Transverse colon (tissue), 4 donors: Measurements from ENCODE around the gene C8A. TPM values are rescaled to one million over a fixed set of nuclear protein-coding genes. Genes with fewer than 3 reads are reported as not detected.

Source experiments
- DNase-seq: peaks from one replicate; pipeline ENCODE4 v3.0.0-alpha.2; 2019
- H3K27ac ChIP-seq, 4 donors: fragments of 200-600 bp; sonication (generic); 2 replicates each; pipeline ENCODE4 v1.5.1; 2016 to 2018; ENCODE audit warnings: inconsistent platforms in 4 of 4
- H3K27me3 ChIP-seq: fragments of 200-600 bp; sonication (generic); 2 replicates; pipeline ENCODE4 v1.5.1; 2017; ENCODE audit warnings: inconsistent platforms
- H3K36me3 ChIP-seq, 4 donors: fragments of 200-600 bp; sonication (generic); 2 replicates each; pipeline ENCODE4 v1.5.1; 2017 to 2019; ENCODE audit warnings: inconsistent platforms in 4 of 4
- H3K4me1 ChIP-seq, 4 donors: fragments of 200-600 bp; sonication (generic); 2 replicates each; pipeline ENCODE4 v1.5.1; 2017 to 2020; ENCODE audit warnings: inconsistent platforms in 4 of 4
- H3K4me3 ChIP-seq, 4 donors: fragments of 200-600 bp; sonication (generic); 1 replicate in 1 of 4; 2 replicates in 3 of 4; pipeline versions ENCODE4 v1.5.1 to v1.6.1; 2017 to 2019; ENCODE audit warnings: inconsistent platforms in 4 of 4
- H3K9me3 ChIP-seq, 2 donors: fragments of 200-600 bp; sonication (generic); 2 replicates each; pipeline ENCODE4 v1.5.1; 2017 to 2019; ENCODE audit warnings: inconsistent platforms in 2 of 2
- EP300 ChIP-seq: sonication (generic); formaldehyde crosslinking; IDR thresholded peaks from one replicate; pipeline ENCODE4 v1.6.1; 2017; ENCODE audit warnings: antibody characterized with exemption, low read depth
- POLR2A ChIP-seq: fragments of 450-650 bp; IDR thresholded peaks from one replicate; pipeline ENCODE4 v1.6.1; 2016; ENCODE audit warnings: antibody characterized with exemption, mild to moderate bottlenecking, moderate library complexity
- POLR2AphosphoS5 ChIP-seq, 3 donors: sonication (generic); formaldehyde crosslinking; IDR thresholded peaks; one replicate each; pipeline ENCODE4 v1.6.1; 2016; ENCODE audit warnings: antibody characterized with exemption in 3 of 3
- WGBS, 2 donors: methylation state at CpG; one replicate each; pipeline ENCODE4 v1.1.5; 2018; ENCODE audit warnings: low coverage in 1 of 2; 5-methylcytosine and 5-hydroxymethylcytosine counted together
- in situ Hi-C, 4 donors: fragments of 200-750 bp; cut with MboI; loops; one replicate each; pipeline versions ENCODE4 v1.15.0 to v1.15.1; 2017; ENCODE audit warnings: low sequenced_read_pairs in 3 of 4, low pct_ligation_motif_present in 1 of 4, low pct_unique_long_range_greater_than_20kb in 1 of 4
- intact Hi-C: fragments of 100-400 bp; cut with DNase I; formaldehyde crosslinking; loops from one replicate; pipeline ENCODE4 v1.15.1; 2023; ENCODE audit warnings: low total_unique reads
- total RNA-seq, 4 donors: library from RNA; depleted of rRNA; stranded (reverse); fragments of >200 nt; gene quantifications; one replicate each; pipeline ENCODE4 v1.1.0, GENCODE V29; 2016
- TF ChIP-seq, protein P1 (sequence below), 5 experiments: fragments of 200-600 bp in 3 of 5; fragments of 450-650 bp in 2 of 5; sonication (generic) in 3 of 5; IDR thresholded peaks; 1 replicate in 2 of 5; 2 replicates in 3 of 5; pipeline ENCODE4 v1.5.1; 2016 to 2017; ENCODE audit warnings: antibody characterized with exemption in 5 of 5, inconsistent platforms in 3 of 5, mild to moderate bottlenecking in 2 of 5, moderate library complexity in 1 of 5

Gene C8A
- total RNA-seq, 4 donors from 2014 or later: not detected

DNA sequence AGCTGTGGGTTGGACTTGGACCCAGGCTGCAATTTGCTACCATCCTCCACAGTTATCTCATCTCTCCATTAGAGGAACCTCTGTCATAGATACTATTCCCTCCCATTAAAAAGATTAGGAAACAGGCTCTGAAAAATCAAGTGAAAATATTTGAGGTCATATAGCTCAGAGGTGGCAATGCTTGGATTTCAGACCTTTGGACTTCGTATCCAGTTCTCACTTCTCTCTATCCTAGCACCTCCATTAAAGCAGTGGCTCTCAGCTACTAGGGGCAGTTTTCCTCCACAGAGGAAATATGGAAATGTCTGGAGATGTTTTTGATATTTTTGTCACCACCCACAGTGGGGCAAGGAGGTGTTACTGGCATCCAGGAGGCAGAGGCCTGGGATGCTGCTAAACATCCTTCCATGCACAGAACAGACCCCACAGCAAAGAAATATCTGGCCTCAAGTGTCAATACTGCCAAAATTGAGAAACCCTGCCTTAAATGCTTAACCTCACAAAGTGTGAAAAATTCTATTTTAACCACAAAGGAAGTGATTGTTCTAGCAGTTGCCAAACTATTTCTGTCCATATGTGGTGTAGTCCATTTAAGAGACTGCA is 54.1 kb downstream of the C8A start:
- Histone ChIP-seq H3K9me3 (no peaks in the 10 kb centered on the region), H3K27ac (no peak overlapping the region), H3K4me3 (no peak overlapping the region), H3K27me3 (no peaks in the 10 kb centered on the region), H3K4me1 (no peaks in the 10 kb centered on the region), H3K36me3 (no peaks in the 10 kb centered on the region)
- intact Hi-C loops (no loop called here), in situ Hi-C loops (no loop called here)
- DNase-seq: no peak
- TF ChIP-seq POLR2AphosphoS5 (IDR thresholded peaks at IDR 0.05) (no peak), POLR2A (no peak), EP300 (no peak)
- TF ChIP-seq, protein P1, sequence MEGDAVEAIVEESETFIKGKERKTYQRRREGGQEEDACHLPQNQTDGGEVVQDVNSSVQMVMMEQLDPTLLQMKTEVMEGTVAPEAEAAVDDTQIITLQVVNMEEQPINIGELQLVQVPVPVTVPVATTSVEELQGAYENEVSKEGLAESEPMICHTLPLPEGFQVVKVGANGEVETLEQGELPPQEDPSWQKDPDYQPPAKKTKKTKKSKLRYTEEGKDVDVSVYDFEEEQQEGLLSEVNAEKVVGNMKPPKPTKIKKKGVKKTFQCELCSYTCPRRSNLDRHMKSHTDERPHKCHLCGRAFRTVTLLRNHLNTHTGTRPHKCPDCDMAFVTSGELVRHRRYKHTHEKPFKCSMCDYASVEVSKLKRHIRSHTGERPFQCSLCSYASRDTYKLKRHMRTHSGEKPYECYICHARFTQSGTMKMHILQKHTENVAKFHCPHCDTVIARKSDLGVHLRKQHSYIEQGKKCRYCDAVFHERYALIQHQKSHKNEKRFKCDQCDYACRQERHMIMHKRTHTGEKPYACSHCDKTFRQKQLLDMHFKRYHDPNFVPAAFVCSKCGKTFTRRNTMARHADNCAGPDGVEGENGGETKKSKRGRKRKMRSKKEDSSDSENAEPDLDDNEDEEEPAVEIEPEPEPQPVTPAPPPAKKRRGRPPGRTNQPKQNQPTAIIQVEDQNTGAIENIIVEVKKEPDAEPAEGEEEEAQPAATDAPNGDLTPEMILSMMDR (IDR thresholded peaks at IDR 0.05): no peak
- WGBS, 2 donors: 79% methylated on average over 1 of the region's 1 CpG; no CpG with 5 or more reads in 1 of the 2 donors

DNA sequence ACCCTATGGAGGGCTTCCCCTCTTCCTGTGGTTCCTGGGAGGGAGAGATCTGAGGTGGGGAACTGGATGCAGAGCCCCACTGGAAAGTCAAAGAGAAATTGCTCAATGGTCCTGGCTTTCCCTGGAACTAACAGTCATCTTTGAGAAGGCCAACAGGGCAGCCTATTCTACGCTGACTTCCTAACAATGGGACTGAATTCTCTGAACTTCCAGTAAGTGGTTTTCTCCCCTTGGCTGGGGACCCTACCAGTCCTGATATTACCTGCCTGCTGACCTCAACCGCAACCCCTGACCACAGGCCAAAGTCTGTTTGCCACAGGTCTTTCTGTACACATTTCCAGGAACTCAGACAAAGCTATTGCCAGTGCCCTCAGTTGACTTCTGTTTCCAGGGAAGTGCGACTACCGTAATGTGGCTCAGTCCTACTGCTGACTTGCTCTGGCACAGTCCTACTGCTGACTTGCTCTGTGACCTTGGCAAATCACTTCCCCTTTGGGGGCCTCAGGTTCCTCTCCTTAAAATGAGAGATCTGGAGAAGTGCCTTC is 55.9 kb downstream of the C8A start:
- H3K4me3 ChIP-seq: no peak overlapping the region
- in situ Hi-C loops: no loop called here
- H3K27ac ChIP-seq: no peak overlapping the region

DNA sequence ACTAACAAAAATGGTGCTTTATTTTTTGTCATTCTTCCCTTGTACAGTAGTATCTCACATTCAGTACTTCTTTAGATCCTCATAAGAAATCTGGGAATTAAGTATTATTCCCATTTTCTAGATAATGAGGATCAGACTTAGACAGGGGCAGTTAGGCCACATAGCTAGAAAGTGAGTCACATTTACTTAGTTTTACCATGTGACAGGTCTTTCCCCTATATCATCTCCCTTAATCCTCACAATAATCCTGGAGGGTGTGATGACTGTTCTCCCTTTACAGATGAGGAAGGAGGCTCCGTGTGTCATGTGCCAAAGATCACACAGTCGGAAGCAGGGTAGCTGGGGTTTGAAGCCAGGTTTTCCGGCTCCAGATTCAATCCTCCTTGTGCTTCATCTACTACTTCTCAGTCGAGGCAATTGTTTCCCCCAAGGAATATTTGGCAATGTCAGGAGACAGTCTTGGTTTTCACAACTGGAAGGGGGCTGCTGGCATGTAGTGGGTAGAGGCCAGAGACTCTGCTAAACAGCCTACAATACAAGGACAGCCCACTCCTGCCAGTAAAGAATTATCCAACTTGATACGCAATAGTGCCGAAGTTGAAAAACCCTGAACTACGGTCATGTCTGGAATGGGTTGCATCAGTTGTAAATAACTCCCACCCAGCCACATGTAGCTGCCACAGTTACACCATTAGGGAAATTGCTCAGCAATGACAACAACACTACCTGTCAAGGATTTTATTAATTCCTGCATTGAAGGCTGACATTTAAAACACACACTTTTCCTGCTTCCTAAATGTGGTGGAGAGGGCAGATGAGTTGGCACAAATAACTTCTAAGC is 56.7 kb downstream of the C8A start:
- WGBS, 2 donors: 81 to 83% methylated on average over 3 to 7 of the region's 7 CpGs
- no peak for DNase-seq
- no peak overlapping the region for H3K27ac ChIP-seq

More for the DNA sequence above, 55.9 kb downstream of the C8A start:
- Histone ChIP-seq H3K9me3 (no peaks in the 10 kb centered on the region), H3K4me1 (no peaks in the 10 kb centered on the region), H3K36me3 (no peaks in the 10 kb centered on the region), H3K27me3 (no peaks in the 10 kb centered on the region)
- intact Hi-C loops: no loop called here
- WGBS, 2 donors: 68% methylated on average over 4 of the region's 4 CpGs; no CpG with 5 or more reads in 1 of the 2 donors
- TF ChIP-seq POLR2A (no peak), EP300 (no peak), POLR2AphosphoS5 (IDR thresholded peaks at IDR 0.05) (no peak)
- TF ChIP-seq, protein P1 (IDR thresholded peaks at IDR 0.05): no peak
- no peak for DNase-seq

DNA sequence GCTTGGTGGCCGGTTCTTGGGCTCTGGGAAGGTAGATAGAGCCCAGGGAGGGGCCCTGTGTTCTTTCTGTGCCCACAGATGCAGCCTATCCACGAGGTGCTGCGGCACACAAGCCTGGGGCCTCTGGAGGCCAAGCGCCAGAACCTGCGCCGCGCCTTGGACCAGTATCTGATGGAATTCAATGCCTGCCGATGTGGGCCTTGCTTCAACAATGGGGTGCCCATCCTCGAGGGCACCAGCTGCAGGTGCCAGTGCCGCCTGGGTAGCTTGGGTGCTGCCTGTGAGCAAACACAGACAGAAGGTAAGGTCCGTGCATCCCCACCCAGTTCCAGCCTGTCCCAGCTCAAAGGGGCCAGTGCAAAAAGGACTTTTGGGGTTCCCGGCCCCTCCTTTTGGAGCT is 57.7 kb downstream of the C8A start:
- no peak overlapping the region for H3K4me3 ChIP-seq
- in situ Hi-C loops (no loop called here), intact Hi-C loops (no loop called here)
- TF ChIP-seq POLR2A (no peak), POLR2AphosphoS5 (IDR thresholded peaks at IDR 0.05) (no peak), EP300 (no peak)
- TF ChIP-seq, protein P1 (IDR thresholded peaks at IDR 0.05): no peak
- no peaks in the 10 kb centered on the region for H3K36me3 ChIP-seq
- no peak for DNase-seq
- 84% methylated on average over 11 of the region's 12 CpGs; no CpG with 5 or more reads in 1 of the 2 donors for WGBS, 2 donors
- H3K9me3 ChIP-seq: no peaks in the 10 kb centered on the region
- no peak overlapping the region for H3K27ac ChIP-seq
- H3K27me3 ChIP-seq: no peaks in the 10 kb centered on the region
- H3K4me1 ChIP-seq: no peaks in the 10 kb centered on the region

More for the DNA sequence above, 56.7 kb downstream of the C8A start:
- TF ChIP-seq POLR2AphosphoS5 (IDR thresholded peaks at IDR 0.05) (no peak), EP300 (no peak), POLR2A (no peak)
- TF ChIP-seq, protein P1 (IDR thresholded peaks at IDR 0.05): no peak
- Histone ChIP-seq H3K4me1 (no peaks in the 10 kb centered on the region), H3K27me3 (no peaks in the 10 kb centered on the region), H3K4me3 (no peak overlapping the region), H3K9me3 (no peaks in the 10 kb centered on the region), H3K36me3 (no peaks in the 10 kb centered on the region)
- intact Hi-C loops: no loop called here
- in situ Hi-C loops: no loop called here
